ENCODE measurements around the gene C3orf22. TPM values are rescaled to one million over a fixed set of nuclear protein-coding genes. Genes with fewer than 3 reads are reported as not detected.

Gene C3orf22
- total RNA-seq, 4 donors from 2014 or later: not detected

GRCh38 chr3:126578702-126579101 is 20.0 kb upstream of the C3orf22 start:
- ATAC-seq: no peak
- Histone ChIP-seq H3K4me3 (no peak overlapping the region), H3K36me3 (no peaks in the 10 kb centered on the region), H3K27ac (no peak overlapping the region), H3K9me3 (peaks cover 0 to 15% (median 0%) of the 10 kb centered on the region in 3 donors), H3K27me3 (no peaks in the 10 kb centered on the region), H3K4me1 (no peaks in the 10 kb centered on the region)
- WGBS, 2 donors (ENCODE audit: low coverage in 1 of 2): no CpG with 5 or more reads among the region's 7 CpGs
- TF ChIP-seq POLR2AphosphoS5 (IDR thresholded peaks at IDR 0.05): no peak
- no peak for TF ChIP-seq CTCF (IDR thresholded peaks at IDR 0.05)
- no peak for TF ChIP-seq POLR2A (IDR thresholded peaks at IDR 0.05)
- no peak for TF ChIP-seq EP300 (IDR thresholded peaks at IDR 0.05)

GRCh38 chr3:126577261-126577660 is 18.5 kb upstream of the C3orf22 start:
- no peaks in the 10 kb centered on the region for H3K27me3 ChIP-seq
- peaks cover 0 to 13% (median 0%) of the 10 kb centered on the region in 3 donors for H3K9me3 ChIP-seq
- TF ChIP-seq EP300 (IDR thresholded peaks at IDR 0.05): no peak
- no peak for TF ChIP-seq CTCF (IDR thresholded peaks at IDR 0.05)
- ATAC-seq: no peak
- WGBS, 2 donors (ENCODE audit: low coverage in 1 of 2): 77% methylated on average over 2 of the region's 2 CpGs; no CpG with 5 or more reads in 1 of the 2 donors
- H3K27ac ChIP-seq: no peak overlapping the region
- H3K36me3 ChIP-seq: no peaks in the 10 kb centered on the region
- H3K4me1 ChIP-seq: no peaks in the 10 kb centered on the region
- no peak overlapping the region for H3K4me3 ChIP-seq

DNA sequence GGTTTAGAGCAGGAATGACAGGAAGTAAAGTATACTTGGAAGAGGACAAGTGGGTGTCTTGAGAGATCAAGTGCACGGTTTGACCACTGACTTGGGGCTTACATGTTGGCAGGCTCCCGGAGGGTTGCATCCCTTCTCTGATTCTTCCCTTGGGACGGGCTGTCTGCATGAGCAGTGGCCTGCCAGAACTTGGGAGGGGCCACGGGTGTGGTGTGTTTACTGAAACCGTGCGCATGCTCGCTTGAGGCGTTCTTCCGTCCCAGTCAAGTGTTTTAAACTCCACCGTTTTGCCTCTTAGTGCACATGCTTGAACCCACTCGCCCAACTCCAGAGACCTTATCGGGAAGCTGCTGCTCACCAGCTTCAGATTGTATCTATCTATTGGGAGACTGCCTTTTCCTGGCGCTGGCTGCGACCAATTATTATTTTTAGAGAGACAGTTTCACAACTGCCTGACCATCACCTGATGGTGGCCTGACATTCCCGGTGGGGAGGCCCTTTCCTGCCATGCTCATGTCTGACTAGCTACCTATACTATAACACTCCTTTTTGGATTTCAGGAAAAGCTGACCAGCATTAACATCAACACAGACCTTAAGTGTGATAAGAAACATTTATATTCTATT is 14.9 kb upstream of the C3orf22 start:
- no peak for ATAC-seq
- no peaks in the 10 kb centered on the region for H3K9me3 ChIP-seq
- TF ChIP-seq POLR2A (IDR thresholded peaks at IDR 0.05) (no peak), EP300 (IDR thresholded peaks at IDR 0.05) (no peak), POLR2AphosphoS5 (IDR thresholded peaks at IDR 0.05) (no peak), CTCF (IDR thresholded peaks at IDR 0.05) (no peak)
- H3K4me3 ChIP-seq: no peak overlapping the region
- H3K27me3 ChIP-seq: no peaks in the 10 kb centered on the region
- H3K4me1 ChIP-seq: no peaks in the 10 kb centered on the region
- 60 to 77% methylated on average over 4 to 13 of the region's 15 CpGs for WGBS, 2 donors (ENCODE audit: low coverage in 1 of 2)
- H3K27ac ChIP-seq: no peak overlapping the region
- H3K36me3 ChIP-seq: no peaks in the 10 kb centered on the region

DNA sequence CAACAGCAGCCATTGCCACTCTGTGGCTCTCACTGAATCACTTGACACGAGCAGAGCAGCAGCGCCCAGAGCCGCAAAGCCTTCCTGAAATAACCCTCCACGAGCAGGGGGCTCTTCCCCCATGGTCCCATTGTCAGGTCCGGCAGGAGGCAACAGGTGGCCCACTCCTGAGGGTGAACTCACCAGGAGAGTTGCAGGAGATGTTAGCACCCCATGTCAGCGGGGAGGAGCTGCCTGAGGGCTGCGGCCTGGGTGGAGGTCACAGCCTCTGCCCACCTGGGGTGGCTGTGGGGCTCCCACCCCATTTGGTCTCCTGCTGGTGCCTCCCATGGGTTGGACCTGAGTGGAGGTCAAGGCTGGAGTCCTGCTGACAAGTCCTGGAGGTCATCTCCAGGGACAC is 12.3 kb upstream of the C3orf22 start:
- Histone ChIP-seq H3K27ac (no peak overlapping the region), H3K4me1 (no peaks in the 10 kb centered on the region), H3K27me3 (no peaks in the 10 kb centered on the region), H3K4me3 (no peak overlapping the region), H3K36me3 (no peaks in the 10 kb centered on the region), H3K9me3 (no peaks in the 10 kb centered on the region)
- no peak for ATAC-seq
- WGBS, 2 donors (ENCODE audit: low coverage in 1 of 2): no CpG with 5 or more reads among the region's 7 CpGs
- TF ChIP-seq EP300 (IDR thresholded peaks at IDR 0.05) (no peak), CTCF (IDR thresholded peaks at IDR 0.05) (no peak), POLR2A (IDR thresholded peaks at IDR 0.05) (no peak), POLR2AphosphoS5 (IDR thresholded peaks at IDR 0.05) (no peak)

DNA sequence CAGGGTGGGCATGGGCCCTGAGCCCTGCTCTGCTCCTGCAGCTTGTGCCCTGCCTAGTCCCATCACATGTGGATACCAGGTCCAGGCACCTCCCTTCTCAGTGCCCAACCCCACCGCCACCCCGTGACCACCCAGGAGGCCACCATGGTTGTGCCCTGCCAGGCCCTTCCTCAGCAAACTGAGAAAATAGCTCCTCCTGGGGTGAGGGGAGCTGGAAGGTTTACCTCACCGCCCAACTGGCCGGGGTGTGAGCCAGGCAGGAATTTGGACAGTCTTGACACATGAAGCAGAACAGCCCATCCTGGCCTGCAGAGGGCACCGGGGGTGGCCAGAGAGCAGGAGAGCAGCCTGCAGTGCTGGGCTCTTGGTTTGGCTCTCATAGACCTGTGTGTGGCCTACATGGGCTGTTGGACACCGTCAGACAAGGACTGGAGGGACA is 11.4 kb upstream of the C3orf22 start:
- H3K27me3 ChIP-seq: peaks cover 2% of the 10 kb centered on the region
- H3K9me3 ChIP-seq: no peaks in the 10 kb centered on the region
- H3K36me3 ChIP-seq: no peaks in the 10 kb centered on the region
- TF ChIP-seq POLR2A (IDR thresholded peaks at IDR 0.05): no peak
- no peak for TF ChIP-seq EP300 (IDR thresholded peaks at IDR 0.05)
- TF ChIP-seq POLR2AphosphoS5 (IDR thresholded peaks at IDR 0.05): no peak
- TF ChIP-seq CTCF (IDR thresholded peaks at IDR 0.05): no peak
- H3K27ac ChIP-seq: no peak overlapping the region
- H3K4me1 ChIP-seq: no peaks in the 10 kb centered on the region
- no peak overlapping the region for H3K4me3 ChIP-seq
- no peak for ATAC-seq
- WGBS, 2 donors (ENCODE audit: low coverage in 1 of 2): 47% methylated on average over 3 of the region's 6 CpGs; no CpG with 5 or more reads in 1 of the 2 donors

Data from gastroesophageal sphincter (tissue), 4 donors.